Dermis microvascular lymphatic vessel endothelial cell (primary cell): ENCODE results near the gene DCAF8L2. TPM values are rescaled to one million over a fixed set of nuclear protein-coding genes. Genes with fewer than 3 reads are reported as not detected.
"Not testable (repeated sequence)": the region's sequence is repeated elsewhere in the genome, so short reads cannot be mapped to it uniquely, and the experiment has no call there.

ENCODE experiments used
- DNase-seq, 2 donors: peaks; one replicate each; pipeline versions ENCODE4 v3.0.0 to v3.0.0-alpha.2; 2010; ENCODE audit warnings: low read depth in 2 of 2
- total RNA-seq: library from RNA; depleted of rRNA; stranded (reverse); fragments of >200 nt; gene quantifications from 2 replicates; pipeline ENCODE4 v1.2.1, GENCODE V29; 2014

DCAF8L2 gene
- total RNA-seq, 1 donor from 2014 or later = not detected

- DNase-seq = no peak
These were observed 85.3 kb downstream of the DCAF8L2 start for GRCh38 chrX:27675493-27675892.

GRCh38 chrX:27679281-27679680 is 89.1 kb downstream of the DCAF8L2 start:
- DNase-seq = peak in 1 of 2 donors; percentile 0

GRCh38 chrX:27680726-27681125 is 90.6 kb downstream of the DCAF8L2 start:
- no peak for DNase-seq

- peak; percentile 3 to 30 for DNase-seq
These were observed 93.5 kb downstream of the DCAF8L2 start for GRCh38 chrX:27683566-27684208.

- DNase-seq = no peak
These were observed 104.5 kb downstream of the DCAF8L2 start for GRCh38 chrX:27694667-27695066.

GRCh38 chrX:27706526-27706925 is 116.4 kb downstream of the DCAF8L2 start:
- no peak for DNase-seq

- DNase-seq = no peak
These were observed 125.5 kb downstream of the DCAF8L2 start for GRCh38 chrX:27715610-27716009.

- peak in 1 of 2 donors; percentile 65 for DNase-seq
These were observed 138.1 kb downstream of the DCAF8L2 start for GRCh38 chrX:27728291-27728690.

GRCh38 chrX:27731962-27732361 is 141.8 kb downstream of the DCAF8L2 start:
- no peak for DNase-seq

GRCh38 chrX:27735914-27736313 is 145.8 kb downstream of the DCAF8L2 start:
- DNase-seq = no peak

- DNase-seq = no peak
These were observed 150.8 kb downstream of the DCAF8L2 start for GRCh38 chrX:27740933-27741332.

- not testable (repeated sequence) for DNase-seq
These were observed 153.4 kb downstream of the DCAF8L2 start for GRCh38 chrX:27743521-27743920.

GRCh38 chrX:27746516-27746915 is 156.4 kb downstream of the DCAF8L2 start:
- DNase-seq = no peak

- DNase-seq = not testable (repeated sequence)
These were observed 160.2 kb downstream of the DCAF8L2 start for GRCh38 chrX:27750298-27750697.

GRCh38 chrX:27751976-27752375 is 161.8 kb downstream of the DCAF8L2 start:
- DNase-seq = peak in 1 of 2 donors; percentile 0

GRCh38 chrX:27765718-27766117 is 175.6 kb downstream of the DCAF8L2 start:
- no peak for DNase-seq

GRCh38 chrX:27767387-27767786 is 177.2 kb downstream of the DCAF8L2 start:
- DNase-seq = no peak

GRCh38 chrX:27775984-27776383 is 185.8 kb downstream of the DCAF8L2 start:
- DNase-seq = no peak

GRCh38 chrX:27796640-27797257 is 206.6 kb downstream of the DCAF8L2 start:
- no peak for DNase-seq

- no peak for DNase-seq
These were observed 207.4 kb downstream of the DCAF8L2 start for GRCh38 chrX:27797575-27797974.
